Body of pancreas (tissue), 4 donors: ENCODE data around the gene SRSF12. TPM values are rescaled to one million over a fixed set of nuclear protein-coding genes. Genes with fewer than 3 reads are reported as not detected.
"Not testable (repeated sequence)": the region's sequence is repeated elsewhere in the genome, so short reads cannot be mapped to it uniquely, and the experiment has no call there.

Experiments used
- ATAC-seq: fragments of 150-250 bp; one replicate; pipeline ENCODE4 v1.9.1; 2016
- DNase-seq, 4 donors: peaks; one replicate each; pipeline ENCODE4 v3.0.0-alpha.2; 2019
- H3K27ac ChIP-seq, 4 donors: fragments of 200-600 bp; sonication (generic); 1 replicate in 3 of 4; 2 replicates in 1 of 4; pipeline versions ENCODE4 v1.5.1 to v1.6.1; 2016 to 2019; ENCODE audit warnings: mild to moderate bottlenecking in 1 of 4, mixed read lengths in 1 of 4, moderate library complexity in 1 of 4
- H3K27me3 ChIP-seq, 2 donors: fragments of 200-600 bp; sonication (generic); one replicate each; pipeline ENCODE4 v1.6.0; 2016; ENCODE audit warnings: mild to moderate bottlenecking in 1 of 2
- H3K36me3 ChIP-seq, 2 donors: fragments of 200-600 bp; sonication (generic); replicated peaks in 1 of 2; 2 replicates each; pipeline ENCODE4 v1.5.1; 2016; ENCODE audit warnings: low read depth in 2 of 2; ENCODE audit not compliant: insufficient read depth in 1 of 2
- H3K4me1 ChIP-seq: fragments of 200-600 bp; sonication (generic); one replicate; pipeline ENCODE4 v1.6.0; 2016
- H3K4me3 ChIP-seq, 2 donors: fragments of 200-600 bp; sonication (generic); 1 replicate in 1 of 2; 2 replicates in 1 of 2; pipeline ENCODE4 v1.5.1; 2016 to 2019
- H3K9me3 ChIP-seq, 3 donors: fragments of 200-600 bp; sonication (generic); 1 replicate in 2 of 3; 2 replicates in 1 of 3; pipeline ENCODE4 v1.5.1; 2016
- POLR2A ChIP-seq, 3 donors: fragments of 450-650 bp; IDR thresholded peaks; one replicate each; pipeline ENCODE4 v1.6.1; 2016; ENCODE audit warnings: antibody characterized with exemption in 3 of 3, mild to moderate bottlenecking in 2 of 3
- WGBS, 2 donors: methylation state at CpG; one replicate each; pipeline ENCODE4 v1.1.5; 2017; 5-methylcytosine and 5-hydroxymethylcytosine counted together
- intact Hi-C: fragments of 100-400 bp; cut with DNase I; formaldehyde crosslinking; loops from one replicate; pipeline ENCODE4 v1.15.1; 2023
- total RNA-seq, 2 donors: library from RNA; depleted of rRNA; stranded (reverse); fragments of >200 nt; gene quantifications; one replicate each; pipeline ENCODE4 v1.1.0, GENCODE V29; 2016
- TF ChIP-seq, protein P1 (sequence below), 7 experiments: fragments of 450-650 bp in 4 of 7; fragments of 200-600 bp in 3 of 7; sonication (generic) in 3 of 7; IDR thresholded peaks; one replicate each; pipeline ENCODE4 v1.5.1; 2016 to 2019; ENCODE audit warnings: antibody characterized with exemption in 7 of 7

Gene SRSF12
- total RNA-seq, 2 donors from 2014 or later: 0.52 to 0.99 TPM

DNA sequence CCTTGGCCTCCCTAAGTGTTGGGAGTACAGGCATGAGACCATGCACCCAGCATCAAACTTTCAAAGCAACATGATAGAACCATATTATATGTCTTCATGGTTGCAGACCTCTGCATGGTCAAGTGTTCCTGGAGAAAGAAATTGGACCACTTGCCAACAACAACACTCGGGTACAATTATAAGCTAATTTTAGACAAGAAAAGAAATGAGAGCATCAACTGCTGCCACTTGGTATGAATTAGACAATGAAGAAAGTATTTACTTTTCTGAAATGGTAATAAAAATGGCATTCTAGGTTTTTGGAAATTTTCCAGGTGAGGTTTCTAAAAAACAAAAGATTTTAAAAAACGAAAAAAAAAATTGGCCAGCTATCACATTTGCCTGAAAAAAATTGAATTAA, 20.3 kb upstream of the SRSF12 start:
- DNase-seq (no peak), ATAC-seq (no peak)
- Histone ChIP-seq H3K4me1 (peaks cover 18% of the 10 kb centered on the region), H3K27ac (no peak overlapping the region), H3K4me3 (no peak overlapping the region), H3K9me3 (no peaks in the 10 kb centered on the region), H3K27me3 (no peaks in the 10 kb centered on the region), H3K36me3 (no peaks in the 10 kb centered on the region)
- intact Hi-C loops: no loop called here
- no peak for TF ChIP-seq POLR2A (IDR thresholded peaks at IDR 0.05)
- TF ChIP-seq, protein P1, sequence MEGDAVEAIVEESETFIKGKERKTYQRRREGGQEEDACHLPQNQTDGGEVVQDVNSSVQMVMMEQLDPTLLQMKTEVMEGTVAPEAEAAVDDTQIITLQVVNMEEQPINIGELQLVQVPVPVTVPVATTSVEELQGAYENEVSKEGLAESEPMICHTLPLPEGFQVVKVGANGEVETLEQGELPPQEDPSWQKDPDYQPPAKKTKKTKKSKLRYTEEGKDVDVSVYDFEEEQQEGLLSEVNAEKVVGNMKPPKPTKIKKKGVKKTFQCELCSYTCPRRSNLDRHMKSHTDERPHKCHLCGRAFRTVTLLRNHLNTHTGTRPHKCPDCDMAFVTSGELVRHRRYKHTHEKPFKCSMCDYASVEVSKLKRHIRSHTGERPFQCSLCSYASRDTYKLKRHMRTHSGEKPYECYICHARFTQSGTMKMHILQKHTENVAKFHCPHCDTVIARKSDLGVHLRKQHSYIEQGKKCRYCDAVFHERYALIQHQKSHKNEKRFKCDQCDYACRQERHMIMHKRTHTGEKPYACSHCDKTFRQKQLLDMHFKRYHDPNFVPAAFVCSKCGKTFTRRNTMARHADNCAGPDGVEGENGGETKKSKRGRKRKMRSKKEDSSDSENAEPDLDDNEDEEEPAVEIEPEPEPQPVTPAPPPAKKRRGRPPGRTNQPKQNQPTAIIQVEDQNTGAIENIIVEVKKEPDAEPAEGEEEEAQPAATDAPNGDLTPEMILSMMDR (IDR thresholded peaks at IDR 0.05): no peak
- WGBS, 2 donors: 67% methylated on average over 2 of the region's 2 CpGs

DNA sequence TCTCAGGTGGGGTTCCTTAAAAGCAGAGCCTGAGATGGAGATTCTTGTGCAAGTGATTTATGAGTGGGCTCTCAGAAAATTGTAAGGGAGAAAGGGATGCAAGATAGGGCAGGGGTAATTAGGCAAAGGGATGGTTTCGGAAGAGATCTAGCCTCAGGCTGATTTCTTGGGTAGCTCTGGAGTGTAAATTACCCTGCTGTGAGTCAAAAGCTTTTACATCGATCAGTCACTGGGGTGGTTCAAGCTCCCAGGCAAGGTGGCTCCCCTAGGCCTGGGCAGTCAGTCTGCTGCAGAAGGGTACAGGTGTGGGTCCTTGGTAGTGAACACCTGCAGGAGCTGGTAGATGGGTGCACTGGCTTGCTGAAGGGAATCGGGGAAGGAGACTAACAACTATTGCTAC, 16.9 kb upstream of the SRSF12 start:
- no peak overlapping the region for H3K27ac ChIP-seq
- intact Hi-C loops: no loop called here
- H3K4me3 ChIP-seq: no peak overlapping the region
- TF ChIP-seq, protein P1 (IDR thresholded peaks at IDR 0.05): no peak
- TF ChIP-seq POLR2A (IDR thresholded peaks at IDR 0.05): no peak
- WGBS, 2 donors: 92% methylated on average over 3 of the region's 3 CpGs
- no peaks in the 10 kb centered on the region for H3K36me3 ChIP-seq
- no peaks in the 10 kb centered on the region for H3K27me3 ChIP-seq
- DNase-seq (no peak), ATAC-seq (no peak)
- no peaks in the 10 kb centered on the region for H3K9me3 ChIP-seq
- H3K4me1 ChIP-seq: peaks cover 6% of the 10 kb centered on the region

DNA sequence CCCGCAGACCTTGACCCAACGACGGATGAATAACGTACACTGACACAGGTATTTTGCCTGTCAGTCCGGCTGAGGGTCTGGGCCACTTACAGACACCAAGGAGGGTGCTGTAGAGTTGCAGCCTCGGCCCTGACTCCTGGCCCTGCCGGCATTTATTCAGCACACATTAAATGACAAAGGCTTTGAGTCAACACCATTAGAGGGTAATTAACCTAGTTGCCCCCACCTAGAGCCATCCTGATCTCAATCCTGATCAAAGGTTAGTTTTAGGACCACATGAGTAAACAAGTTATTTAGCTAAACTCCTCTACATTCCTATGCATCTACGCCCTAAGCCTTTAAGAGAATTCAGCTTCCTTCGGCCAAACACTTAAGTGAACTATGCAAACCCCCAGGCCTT, 16.1 kb upstream of the SRSF12 start:
- H3K36me3 ChIP-seq: no peaks in the 10 kb centered on the region
- no peak for DNase-seq
- WGBS, 2 donors: 88 to 90% methylated on average over 9 of the region's 9 CpGs
- TF ChIP-seq, protein P1 (IDR thresholded peaks at IDR 0.05): no peak
- H3K4me3 ChIP-seq: no peak overlapping the region
- intact Hi-C loops: no loop called here
- H3K4me1 ChIP-seq: no peaks in the 10 kb centered on the region
- H3K27ac ChIP-seq: no peak overlapping the region
- no peaks in the 10 kb centered on the region for H3K9me3 ChIP-seq
- H3K27me3 ChIP-seq: no peaks in the 10 kb centered on the region
- ATAC-seq: no peak

DNA sequence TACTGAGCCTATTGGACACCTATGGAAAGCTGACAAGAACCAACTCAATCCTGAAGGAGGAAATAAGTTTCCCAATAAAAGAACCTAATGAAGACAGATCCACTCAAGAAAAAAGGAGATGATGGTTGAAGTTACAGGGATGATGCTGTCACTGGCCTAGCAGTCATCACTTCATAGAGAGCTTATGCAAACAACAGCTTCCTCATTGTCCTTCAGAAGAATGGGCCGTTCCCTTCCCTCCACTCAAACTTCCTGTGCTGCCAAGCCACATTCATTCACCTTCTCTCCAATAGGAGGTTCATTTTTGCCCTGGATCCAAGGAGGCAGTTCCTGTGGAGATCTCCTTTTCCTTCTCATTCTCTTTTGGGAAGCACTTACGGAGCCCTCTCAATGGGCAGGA, 14.2 kb upstream of the SRSF12 start:
- intact Hi-C loops: no loop called here
- Histone ChIP-seq H3K4me3 (no peak overlapping the region), H3K27me3 (no peaks in the 10 kb centered on the region), H3K9me3 (no peaks in the 10 kb centered on the region), H3K4me1 (no peaks in the 10 kb centered on the region), H3K27ac (no peak overlapping the region), H3K36me3 (no peaks in the 10 kb centered on the region)
- whole genome bisulfite sequencing, 2 donors: 81 to 90% methylated on average over 2 of the region's 2 CpGs
- DNase-seq (no peak), ATAC-seq (no peak)
- no peak for TF ChIP-seq POLR2A (IDR thresholded peaks at IDR 0.05)

DNA sequence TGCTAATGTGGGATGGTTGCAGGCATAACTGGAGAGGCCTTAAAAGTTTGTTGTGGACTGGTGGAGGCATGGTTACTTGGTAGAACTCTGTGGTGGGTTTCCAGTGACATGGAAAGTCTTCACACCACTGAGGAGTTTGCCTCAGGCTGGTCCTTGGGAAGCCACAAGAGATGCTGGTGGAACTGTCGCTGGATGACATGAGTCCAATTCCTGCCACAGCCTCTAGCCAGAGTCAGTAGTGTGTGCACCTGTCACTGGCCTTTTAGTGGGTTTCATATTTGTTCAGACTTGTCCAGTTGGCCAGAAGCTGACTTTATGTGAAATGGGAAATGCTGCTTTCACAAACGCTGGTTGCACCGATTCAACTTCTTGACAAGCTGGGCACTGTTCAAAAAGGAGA, 13.7 kb upstream of the SRSF12 start:
- Histone ChIP-seq H3K9me3 (no peaks in the 10 kb centered on the region), H3K27me3 (no peaks in the 10 kb centered on the region), H3K27ac (no peak overlapping the region), H3K4me3 (no peak overlapping the region), H3K36me3 (no peaks in the 10 kb centered on the region), H3K4me1 (no peaks in the 10 kb centered on the region)
- no peak for DNase-seq
- TF ChIP-seq POLR2A (IDR thresholded peaks at IDR 0.05): no peak
- TF ChIP-seq, protein P1 (IDR thresholded peaks at IDR 0.05): no peak
- 92 to 97% methylated on average over 3 of the region's 3 CpGs for WGBS, 2 donors
- intact Hi-C loops: no loop called here
- no peak for ATAC-seq

DNA sequence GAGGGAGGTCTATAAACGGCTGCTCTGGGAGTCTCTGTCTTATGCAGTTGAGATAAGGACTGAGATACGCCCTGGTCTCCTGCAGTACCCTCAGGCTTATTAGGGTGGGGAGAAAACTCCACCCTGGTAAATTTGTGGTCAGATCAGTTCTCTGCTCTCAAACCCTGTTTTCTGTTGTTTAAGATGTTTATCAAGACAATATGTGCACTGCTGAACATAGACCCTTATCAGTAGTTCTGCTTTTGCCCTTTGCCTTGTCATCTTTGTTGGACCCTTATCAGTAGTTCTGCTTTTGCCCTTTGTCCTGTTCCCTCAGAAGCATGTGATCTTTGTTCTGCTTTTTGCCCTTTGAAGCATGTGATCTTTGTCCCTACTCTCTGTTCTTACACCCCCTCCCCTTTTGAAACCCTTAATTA, 10.4 kb upstream of the SRSF12 start:
- not testable (repeated sequence) for H3K27me3 ChIP-seq, H3K36me3 ChIP-seq, H3K9me3 ChIP-seq, H3K4me1 ChIP-seq, H3K4me3 ChIP-seq, H3K27ac ChIP-seq, DNase-seq, ATAC-seq
- 57 to 75% methylated on average over 2 of the region's 2 CpGs for WGBS, 2 donors
- intact Hi-C loops: loop anchor here (10.0 kb wide), 1 partner anchor 117 kb away; no protein-coding TSS in a partner anchor
